Measurements from ENCODE around the gene ZNF330.

Gene ZNF330

GRCh38 chr4:141283563-141283962 is 62.9 kb downstream of the ZNF330 start:
- TF ChIP-seq CTCF (conservative IDR thresholded peaks at IDR 0.05; ENCODE audit: low read length) (no peak), EZH2phosphoT487 (IDR thresholded peaks at IDR 0.05; ENCODE audit: borderline replicate concordance) (no peak)

More at GRCh38 chr4:141283563-141283962, 62.9 kb downstream of the ZNF330 start:
- peak overlapping the region; percentile 42; the same call in 1 of the 2 replicates for H2AFZ ChIP-seq (ENCODE audit: low read length)
- no peaks in the 10 kb centered on the region for H3K36me3 ChIP-seq (ENCODE audit: insufficient read depth, low read length)
- H3K9ac ChIP-seq (ENCODE audit: low read depth, low read length, poor library complexity, severe bottlenecking), result no peak overlapping the region
- H3K4me3 ChIP-seq (ENCODE audit: low read length, poor library complexity, severe bottlenecking), result no peak overlapping the region
- no peaks in the 10 kb centered on the region for H3K9me3 ChIP-seq (ENCODE audit: insufficient read depth, low read depth, low read length)
- H3K4me2 ChIP-seq (ENCODE audit: low read depth, low read length, poor library complexity, severe bottlenecking), result no peak overlapping the region
- no peaks in the 10 kb centered on the region for H3K4me1 ChIP-seq (ENCODE audit: insufficient read depth, low read length, poor library complexity, severe bottlenecking)
- H3K9me2 ChIP-seq (replicated peaks; ENCODE audit: low read depth, low read length), result no peaks in the 10 kb centered on the region
- no peaks in the 10 kb centered on the region for H4K20me1 ChIP-seq (ENCODE audit: insufficient read depth, low read length, poor library complexity, severe bottlenecking)
- no peaks in the 10 kb centered on the region for H3K27me3 ChIP-seq (ENCODE audit: insufficient read depth, low read length, poor library complexity, severe bottlenecking)
- H3F3A ChIP-seq (ENCODE audit: low read depth), result no peaks in the 10 kb centered on the region
- no peaks in the 10 kb centered on the region for H3K79me2 ChIP-seq (ENCODE audit: insufficient read depth, low read length)
